ENCODE measurements around the gene CDK1. TPM values are rescaled to one million over a fixed set of nuclear protein-coding genes. Genes with fewer than 3 reads are reported as not detected.

CDK1 gene
- total and polyA plus RNA-seq, 2 donors (not counting 1 experiment from before 2014, with no cell fraction given) = 0.54 to 0.71 TPM

DNA sequence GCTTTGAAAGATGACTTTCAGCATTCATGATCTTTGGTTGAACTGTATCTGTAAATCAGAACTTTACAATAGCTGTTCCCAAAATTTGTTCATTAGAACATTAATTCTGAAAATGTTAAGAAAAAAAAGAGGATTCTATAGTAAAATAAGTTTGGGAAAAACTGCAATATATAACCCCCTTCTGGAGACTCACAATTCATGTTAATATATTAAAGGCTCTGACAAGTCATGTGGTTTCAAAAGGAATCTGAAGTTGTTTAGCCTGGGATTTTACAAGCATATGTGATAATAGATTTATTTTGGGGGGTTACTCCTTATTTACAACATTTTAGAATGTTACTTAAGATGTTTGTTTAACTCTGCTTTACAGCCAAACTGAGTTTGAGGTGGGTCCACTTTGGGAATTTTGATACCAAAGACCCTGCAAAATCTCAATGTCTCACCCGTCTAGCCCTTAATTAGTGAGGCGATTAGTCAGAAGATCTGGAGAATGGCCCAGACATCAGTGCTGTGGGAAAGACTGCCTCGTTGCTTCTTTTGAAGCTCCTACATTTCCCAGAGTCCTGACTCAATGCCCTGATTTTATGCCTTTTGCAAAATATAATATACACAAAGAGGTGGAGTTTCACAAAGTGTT lies 40.0 kb downstream of the CDK1 start:
- Histone ChIP-seq H3K9me3 (ENCODE audit: control extremely low read depth in 1 of 3, control insufficient read depth in 2 of 3, insufficient read depth in 1 of 3, low read length in 2 of 3) (no peaks in the 10 kb centered on the region), H3K9ac (ENCODE audit: low read length) (no peak overlapping the region), H3K27ac (ENCODE audit: low read length in 2 of 2) (no peak overlapping the region), H3K4me1 (ENCODE audit: control insufficient read depth in 2 of 2, insufficient read depth in 2 of 2, low read length in 2 of 2) (peaks cover 0 to 3% of the 10 kb centered on the region in 2 donors), H3K27me3 (replicated peaks in 1 of 4; ENCODE audit: control extremely low read depth in 1 of 4, control insufficient read depth in 3 of 4, insufficient read depth in 4 of 4, low read length in 3 of 4) (no peaks in the 10 kb centered on the region), H3K79me2 (ENCODE audit: control insufficient read depth, insufficient read depth, low read length) (no peaks in the 10 kb centered on the region), H3K4me3 (ENCODE audit: control extremely low read depth in 1 of 5, extremely low read depth in 1 of 5, insufficient read depth in 1 of 5, low read depth in 2 of 5, low read length in 4 of 5) (no peak overlapping the region), H4K20me1 (ENCODE audit: control insufficient read depth, insufficient read depth, low read length, poor library complexity, severe bottlenecking) (no peaks in the 10 kb centered on the region), H2AFZ (ENCODE audit: insufficient read depth, low read depth, low read length, poor library complexity, severe bottlenecking) (no peak overlapping the region), H3K36me3 (replicated peaks in 1 of 2; ENCODE audit: control extremely low read depth in 1 of 2, control insufficient read depth in 1 of 2, extremely low read depth in 1 of 2, insufficient read depth in 2 of 2, low read length in 1 of 2) (no peaks in the 10 kb centered on the region), H3K4me2 (replicated peaks; ENCODE audit: low read depth, low read length, poor library complexity, severe bottlenecking) (no peak overlapping the region)
- H3K4me1 Mint-ChIP-seq = peaks cover 7% of the 10 kb centered on the region
- H3K27ac Mint-ChIP-seq = no peak overlapping the region
- no peak for DNase-seq
- ATAC-seq (ENCODE audit: low read depth) = no peak
- H3K27me3 Mint-ChIP-seq = no peaks in the 10 kb centered on the region
- POLR2A ChIA-PET = no interaction called here
- CTCF ChIA-PET = interaction anchor here (0.5 to 3.1 kb wide), 7 partner anchors 142 to 915 kb away, joined by 3 to 23 read pairs (median 5); no protein-coding TSS in a partner anchor
- 100% methylated on average over 2 of the region's 3 CpGs for WGBS (ENCODE audit: insufficient coverage)
- TF ChIP-seq, protein P1, sequence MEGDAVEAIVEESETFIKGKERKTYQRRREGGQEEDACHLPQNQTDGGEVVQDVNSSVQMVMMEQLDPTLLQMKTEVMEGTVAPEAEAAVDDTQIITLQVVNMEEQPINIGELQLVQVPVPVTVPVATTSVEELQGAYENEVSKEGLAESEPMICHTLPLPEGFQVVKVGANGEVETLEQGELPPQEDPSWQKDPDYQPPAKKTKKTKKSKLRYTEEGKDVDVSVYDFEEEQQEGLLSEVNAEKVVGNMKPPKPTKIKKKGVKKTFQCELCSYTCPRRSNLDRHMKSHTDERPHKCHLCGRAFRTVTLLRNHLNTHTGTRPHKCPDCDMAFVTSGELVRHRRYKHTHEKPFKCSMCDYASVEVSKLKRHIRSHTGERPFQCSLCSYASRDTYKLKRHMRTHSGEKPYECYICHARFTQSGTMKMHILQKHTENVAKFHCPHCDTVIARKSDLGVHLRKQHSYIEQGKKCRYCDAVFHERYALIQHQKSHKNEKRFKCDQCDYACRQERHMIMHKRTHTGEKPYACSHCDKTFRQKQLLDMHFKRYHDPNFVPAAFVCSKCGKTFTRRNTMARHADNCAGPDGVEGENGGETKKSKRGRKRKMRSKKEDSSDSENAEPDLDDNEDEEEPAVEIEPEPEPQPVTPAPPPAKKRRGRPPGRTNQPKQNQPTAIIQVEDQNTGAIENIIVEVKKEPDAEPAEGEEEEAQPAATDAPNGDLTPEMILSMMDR (IDR thresholded peaks at IDR 0.05) = no peak
- no peak for TF ChIP-seq EZH2 (IDR thresholded peaks at IDR 0.05; ENCODE audit: borderline replicate concordance, insufficient read depth, low read depth, low read length, poor library complexity, severe bottlenecking)
- intact Hi-C loops (cut with micrococcal nuclease) = loop anchor here (10.0 kb wide), 2 partner anchors 317 to 1427 kb away; no protein-coding TSS in a partner anchor
- H3K9me3 Mint-ChIP-seq (ENCODE audit: insufficient read depth) = no peaks in the 10 kb centered on the region
- H3K4me3 Mint-ChIP-seq = no peak overlapping the region

DNA sequence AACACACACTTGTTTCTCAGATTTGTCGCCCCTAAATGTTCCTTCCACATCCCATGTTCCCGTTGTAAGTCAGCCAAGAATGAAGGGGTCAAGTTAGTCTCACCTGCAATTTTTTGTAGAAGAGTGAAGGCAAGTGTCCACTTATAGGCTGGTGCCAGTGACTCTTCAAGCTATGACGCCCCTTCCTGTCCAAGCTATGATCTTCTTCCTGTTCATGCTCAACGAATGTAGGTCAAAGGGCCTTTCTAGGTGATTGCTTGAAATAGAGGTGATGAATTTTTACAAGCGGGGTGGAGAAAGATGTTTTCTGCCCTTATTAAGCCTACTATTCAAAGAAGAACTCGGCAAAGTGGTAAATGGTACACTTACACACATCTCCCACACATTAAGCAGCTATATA lies 41.0 kb downstream of the CDK1 start:
- H3K27me3 ChIP-seq (replicated peaks in 1 of 4; ENCODE audit: control extremely low read depth in 1 of 4, control insufficient read depth in 3 of 4, insufficient read depth in 4 of 4, low read length in 3 of 4) = no peaks in the 10 kb centered on the region
- DNase-seq (no peak), ATAC-seq (ENCODE audit: low read depth) (no peak)
- Mint-ChIP-seq H3K27me3 (no peaks in the 10 kb centered on the region), H3K4me3 (no peak overlapping the region), H3K27ac (no peak overlapping the region), H3K4me1 (peaks cover 7% of the 10 kb centered on the region), H3K9me3 (ENCODE audit: insufficient read depth) (no peaks in the 10 kb centered on the region)
- no peak overlapping the region for H3K27ac ChIP-seq (ENCODE audit: low read length in 2 of 2)
- no peaks in the 10 kb centered on the region for H3K9me3 ChIP-seq (ENCODE audit: control extremely low read depth in 1 of 3, control insufficient read depth in 2 of 3, insufficient read depth in 1 of 3, low read length in 2 of 3)
- 100% methylated on average over 3 of the region's 6 CpGs for WGBS (ENCODE audit: insufficient coverage)
- H3K36me3 ChIP-seq (replicated peaks in 1 of 2; ENCODE audit: control extremely low read depth in 1 of 2, control insufficient read depth in 1 of 2, extremely low read depth in 1 of 2, insufficient read depth in 2 of 2, low read length in 1 of 2) = no peaks in the 10 kb centered on the region
- no peak overlapping the region for H2AFZ ChIP-seq (ENCODE audit: insufficient read depth, low read depth, low read length, poor library complexity, severe bottlenecking)
- H3K4me2 ChIP-seq (replicated peaks; ENCODE audit: low read depth, low read length, poor library complexity, severe bottlenecking) = no peak overlapping the region
- no peaks in the 10 kb centered on the region for H4K20me1 ChIP-seq (ENCODE audit: control insufficient read depth, insufficient read depth, low read length, poor library complexity, severe bottlenecking)
- intact Hi-C loops (cut with micrococcal nuclease) = loop anchor here (10.0 kb wide), 2 partner anchors 316 to 1426 kb away; no protein-coding TSS in a partner anchor
- H3K9ac ChIP-seq (ENCODE audit: low read length) = no peak overlapping the region
- no peak overlapping the region for H3K4me3 ChIP-seq (ENCODE audit: control extremely low read depth in 1 of 5, extremely low read depth in 1 of 5, insufficient read depth in 1 of 5, low read depth in 2 of 5, low read length in 4 of 5)
- ChIA-PET CTCF (interaction anchor here (0.9 to 3.1 kb wide), 9 partner anchors 16 to 466 kb away, joined by 3 to 23 read pairs (median 3); no protein-coding TSS in a partner anchor), POLR2A (no interaction called here)
- TF ChIP-seq, protein P1 (IDR thresholded peaks at IDR 0.05) = no peak
- no peak for TF ChIP-seq EZH2 (IDR thresholded peaks at IDR 0.05; ENCODE audit: borderline replicate concordance, insufficient read depth, low read depth, low read length, poor library complexity, severe bottlenecking)
- no peaks in the 10 kb centered on the region for H3K79me2 ChIP-seq (ENCODE audit: control insufficient read depth, insufficient read depth, low read length)
- peaks cover 0 to 3% of the 10 kb centered on the region in 2 donors for H3K4me1 ChIP-seq (ENCODE audit: control insufficient read depth in 2 of 2, insufficient read depth in 2 of 2, low read length in 2 of 2)

Measured in B cell (primary cell).